WTC11 (cell line): ENCODE measurements around the gene GNL2. TPM values are rescaled to one million over a fixed set of nuclear protein-coding genes. Genes with fewer than 3 reads are reported as not detected.

Experiments used
- ATAC-seq: fragments of 200-7000 bp; cut with Tn5 transposase; 2 replicates; pipeline ENCODE4 v1.10.0; 2021; ENCODE audit warnings: mild to moderate bottlenecking, moderate library complexity
- CTCF ChIA-PET: fragments of 300-600 bp; sonication (Branson Sonifier 250); formaldehyde crosslinking; loops from one replicate; lab custom pipeline; 2021; ENCODE audit warnings: antibody characterized with exemption; lab: Charles Lee
- POLR2A ChIA-PET: fragments of 350-600 bp; sonication (Branson Sonifier 250); formaldehyde crosslinking; loops from one replicate; lab custom pipeline; 2021; ENCODE audit warnings: antibody characterized with exemption; lab: Charles Lee
- DNase-seq: peaks from one replicate; pipeline ENCODE4 v3.0.0; 2021; ENCODE audit warnings: low spot score
- H3K27ac Mint-ChIP-seq: 2 replicates; pipeline ENCODE4 v1.8.0; 2021; ENCODE audit warnings: mixed read lengths
- H3K27me3 Mint-ChIP-seq: 2 replicates; pipeline ENCODE4 v1.8.0; 2021; ENCODE audit warnings: low read depth, mild to moderate bottlenecking, moderate library complexity, mixed read lengths
- H3K36me3 Mint-ChIP-seq: 2 replicates; pipeline ENCODE4 v1.8.0; 2021; ENCODE audit warnings: mixed read lengths
- H3K4me1 Mint-ChIP-seq: 2 replicates; pipeline ENCODE4 v1.8.0; 2022; ENCODE audit warnings: mixed read lengths
- H3K4me3 Mint-ChIP-seq: 2 replicates; pipeline ENCODE4 v1.8.0; 2021; ENCODE audit warnings: mild to moderate bottlenecking, moderate library complexity, mixed read lengths
- H3K9me3 Mint-ChIP-seq: 2 replicates; pipeline ENCODE4 v1.8.0; 2021; ENCODE audit warnings: mixed read lengths
- EMX1 ChIP-seq: fragments of 250-450 bp; sonication (Bioruptor Pico); IDR thresholded peaks from 2 replicates; pipeline ENCODE4 v1.8.0; 2021; ENCODE audit warnings: mild to moderate bottlenecking
- FOXP1 ChIP-seq: sonication (generic); formaldehyde crosslinking; IDR thresholded peaks from 2 replicates; pipeline ENCODE4 v1.8.0; 2022; ENCODE audit warnings: missing genetic modification reagents, mild to moderate bottlenecking, moderate library complexity, borderline replicate concordance
- KAT7 ChIP-seq: sonication (generic); formaldehyde crosslinking; IDR thresholded peaks from 2 replicates; pipeline ENCODE4 v1.8.1; 2023; ENCODE audit warnings: missing genetic modification reagents, mild to moderate bottlenecking, borderline replicate concordance
- NFATC4 ChIP-seq: fragments of 250-450 bp; sonication (Bioruptor Pico); IDR thresholded peaks from 2 replicates; pipeline ENCODE4 v1.9.0; 2021; ENCODE audit warnings: mild to moderate bottlenecking
- NFE2L1 ChIP-seq: sonication (generic); formaldehyde crosslinking; IDR thresholded peaks from 2 replicates; pipeline ENCODE4 v1.8.1; 2023; ENCODE audit warnings: missing genetic modification reagents
- NR1H2 ChIP-seq: sonication (generic); formaldehyde crosslinking; IDR thresholded peaks from 2 replicates; pipeline ENCODE4 v1.9.0; 2021; ENCODE audit warnings: mild to moderate bottlenecking, moderate library complexity, missing genetic modification reagents
- SP1 ChIP-seq: sonication (generic); formaldehyde crosslinking; conservative IDR thresholded peaks from 2 replicates; pipeline ENCODE4 v1.8.1; 2022; ENCODE audit warnings: missing genetic modification reagents
- ZBTB21 ChIP-seq: sonication (generic); formaldehyde crosslinking; IDR thresholded peaks from 2 replicates; pipeline ENCODE4 v1.8.1; 2023; ENCODE audit warnings: mild to moderate bottlenecking, missing genetic modification reagents, borderline replicate concordance
- ZNF121 ChIP-seq: sonication (generic); formaldehyde crosslinking; IDR thresholded peaks from 2 replicates; pipeline ENCODE4 v1.8.0; 2023; ENCODE audit warnings: missing genetic modification reagents
- ZNF138 ChIP-seq: sonication (generic); formaldehyde crosslinking; conservative IDR thresholded peaks from 2 replicates; pipeline ENCODE4 v1.8.1; 2022; ENCODE audit warnings: mild to moderate bottlenecking, moderate library complexity, missing genetic modification reagents
- ZNF263 ChIP-seq: sonication (generic); formaldehyde crosslinking; IDR thresholded peaks from 2 replicates; pipeline ENCODE4 v1.8.1; 2022; ENCODE audit warnings: low read depth, mild to moderate bottlenecking, moderate library complexity, missing genetic modification reagents
- ZNF317 ChIP-seq: sonication (generic); formaldehyde crosslinking; IDR thresholded peaks from 2 replicates; pipeline ENCODE4 v1.8.1; 2023; ENCODE audit warnings: low read depth, mild to moderate bottlenecking, moderate library complexity, missing genetic modification reagents, borderline replicate concordance
- total RNA-seq: library from RNA; stranded (reverse); gene quantifications from 3 replicates; pipeline ENCODE4 v1.2.3, GENCODE V29; 2021
- TF ChIP-seq, protein P1 (sequence below): sonication (generic); formaldehyde crosslinking; IDR thresholded peaks from 2 replicates; pipeline ENCODE4 v1.8.1; 2022; ENCODE audit warnings: mild to moderate bottlenecking, missing genetic modification reagents, moderate library complexity, borderline replicate concordance
- TF ChIP-seq, protein P2 (sequence below): sonication (generic); formaldehyde crosslinking; IDR thresholded peaks from 2 replicates; pipeline ENCODE4 v1.8.1; 2022; ENCODE audit warnings: low read depth, missing genetic modification reagents, borderline replicate concordance
- TF ChIP-seq, protein P3 (sequence below): sonication (generic); formaldehyde crosslinking; IDR thresholded peaks from 2 replicates; pipeline ENCODE4 v1.8.0; 2022; ENCODE audit warnings: mild to moderate bottlenecking, missing genetic modification reagents
- TF ChIP-seq, protein P4 (sequence below): fragments of 250-450 bp; sonication (Bioruptor Pico); IDR thresholded peaks from 2 replicates; pipeline ENCODE4 v1.9.0; 2021; ENCODE audit warnings: mild to moderate bottlenecking, borderline replicate concordance
- TF ChIP-seq, protein P5 (sequence below): sonication (generic); formaldehyde crosslinking; IDR thresholded peaks from 2 replicates; pipeline ENCODE4 v1.8.0; 2022; ENCODE audit warnings: mild to moderate bottlenecking, missing genetic modification reagents
- TF ChIP-seq, protein P6 (sequence below): sonication (generic); formaldehyde crosslinking; IDR thresholded peaks from 2 replicates; pipeline ENCODE4 v1.8.0; 2023; ENCODE audit warnings: missing genetic modification reagents, mild to moderate bottlenecking, borderline replicate concordance

GNL2 gene
- total RNA-seq, 1 experiment from 2014 or later = 92.8 TPM

DNA sequence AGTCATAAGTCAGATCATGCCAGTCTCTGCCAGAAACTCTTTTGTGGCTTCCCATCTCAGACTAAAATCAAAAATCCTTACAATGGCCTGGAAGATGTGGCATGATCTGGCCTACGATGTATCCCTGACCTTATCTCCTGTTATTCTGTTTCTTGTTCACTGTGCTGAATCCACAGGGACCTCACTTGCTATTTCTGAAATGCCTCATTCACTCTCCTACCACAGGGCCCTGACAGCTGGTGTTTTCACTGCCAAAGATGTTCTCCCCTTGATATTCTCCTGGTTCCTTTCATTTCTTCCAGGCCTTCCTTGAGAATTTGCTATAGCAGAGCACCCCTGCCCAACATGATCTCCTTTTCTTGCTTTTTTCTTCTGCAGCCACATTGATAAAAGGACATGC, 37.3 kb downstream of the GNL2 start (continued):
- TF ChIP-seq, protein P1, sequence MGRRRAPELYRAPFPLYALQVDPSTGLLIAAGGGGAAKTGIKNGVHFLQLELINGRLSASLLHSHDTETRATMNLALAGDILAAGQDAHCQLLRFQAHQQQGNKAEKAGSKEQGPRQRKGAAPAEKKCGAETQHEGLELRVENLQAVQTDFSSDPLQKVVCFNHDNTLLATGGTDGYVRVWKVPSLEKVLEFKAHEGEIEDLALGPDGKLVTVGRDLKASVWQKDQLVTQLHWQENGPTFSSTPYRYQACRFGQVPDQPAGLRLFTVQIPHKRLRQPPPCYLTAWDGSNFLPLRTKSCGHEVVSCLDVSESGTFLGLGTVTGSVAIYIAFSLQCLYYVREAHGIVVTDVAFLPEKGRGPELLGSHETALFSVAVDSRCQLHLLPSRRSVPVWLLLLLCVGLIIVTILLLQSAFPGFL (CRISPR knock-in tag) = no peak
- TF ChIP-seq KAT7 = no peak
- no peak for TF ChIP-seq NFE2L1
- TF ChIP-seq NR1H2 (CRISPR knock-in tag) = no peak
- TF ChIP-seq, all 79 proteins: peak for 0

DNA sequence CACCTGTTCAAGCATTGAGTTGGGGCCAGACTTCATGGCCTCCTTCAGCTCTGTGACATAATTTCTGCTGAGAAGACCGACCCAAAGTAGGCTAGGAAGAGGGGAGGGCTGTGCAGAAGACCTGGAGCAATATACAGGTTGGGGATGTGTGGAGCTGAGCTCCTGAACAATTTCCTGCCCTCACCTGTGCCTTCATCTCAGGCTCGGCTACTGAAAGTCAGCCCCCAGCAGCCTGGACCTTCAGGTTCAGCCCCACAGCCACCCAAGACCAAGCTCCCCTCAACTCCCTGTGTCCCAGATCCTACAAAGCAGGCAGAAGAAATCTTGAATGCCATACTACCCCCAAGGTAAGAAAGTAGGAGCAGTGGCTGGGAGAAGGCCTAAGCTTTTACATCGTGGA, 38.3 kb downstream of the GNL2 start:
- no peaks in the 10 kb centered on the region; the same call in 1 of the 2 replicates for H3K27me3 Mint-ChIP-seq
- CTCF ChIA-PET = interaction anchor here (0.9 to 1.8 kb wide), 5 partner anchors 45 to 302 kb away, joined by 3 to 7 read pairs (median 3); partner anchors contain the start of gene CDCA8
- H3K9me3 Mint-ChIP-seq = peaks cover 9% of the 10 kb centered on the region; the same call in 1 of the 2 replicates
- TF ChIP-seq EMX1 (CRISPR knock-in tag) = no peak
- no peak for TF ChIP-seq ZNF317 (CRISPR knock-in tag)
- TF ChIP-seq, protein P2, sequence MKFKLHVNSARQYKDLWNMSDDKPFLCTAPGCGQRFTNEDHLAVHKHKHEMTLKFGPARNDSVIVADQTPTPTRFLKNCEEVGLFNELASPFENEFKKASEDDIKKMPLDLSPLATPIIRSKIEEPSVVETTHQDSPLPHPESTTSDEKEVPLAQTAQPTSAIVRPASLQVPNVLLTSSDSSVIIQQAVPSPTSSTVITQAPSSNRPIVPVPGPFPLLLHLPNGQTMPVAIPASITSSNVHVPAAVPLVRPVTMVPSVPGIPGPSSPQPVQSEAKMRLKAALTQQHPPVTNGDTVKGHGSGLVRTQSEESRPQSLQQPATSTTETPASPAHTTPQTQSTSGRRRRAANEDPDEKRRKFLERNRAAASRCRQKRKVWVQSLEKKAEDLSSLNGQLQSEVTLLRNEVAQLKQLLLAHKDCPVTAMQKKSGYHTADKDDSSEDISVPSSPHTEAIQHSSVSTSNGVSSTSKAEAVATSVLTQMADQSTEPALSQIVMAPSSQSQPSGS (CRISPR knock-in tag) = no peak
- TF ChIP-seq, protein P3, sequence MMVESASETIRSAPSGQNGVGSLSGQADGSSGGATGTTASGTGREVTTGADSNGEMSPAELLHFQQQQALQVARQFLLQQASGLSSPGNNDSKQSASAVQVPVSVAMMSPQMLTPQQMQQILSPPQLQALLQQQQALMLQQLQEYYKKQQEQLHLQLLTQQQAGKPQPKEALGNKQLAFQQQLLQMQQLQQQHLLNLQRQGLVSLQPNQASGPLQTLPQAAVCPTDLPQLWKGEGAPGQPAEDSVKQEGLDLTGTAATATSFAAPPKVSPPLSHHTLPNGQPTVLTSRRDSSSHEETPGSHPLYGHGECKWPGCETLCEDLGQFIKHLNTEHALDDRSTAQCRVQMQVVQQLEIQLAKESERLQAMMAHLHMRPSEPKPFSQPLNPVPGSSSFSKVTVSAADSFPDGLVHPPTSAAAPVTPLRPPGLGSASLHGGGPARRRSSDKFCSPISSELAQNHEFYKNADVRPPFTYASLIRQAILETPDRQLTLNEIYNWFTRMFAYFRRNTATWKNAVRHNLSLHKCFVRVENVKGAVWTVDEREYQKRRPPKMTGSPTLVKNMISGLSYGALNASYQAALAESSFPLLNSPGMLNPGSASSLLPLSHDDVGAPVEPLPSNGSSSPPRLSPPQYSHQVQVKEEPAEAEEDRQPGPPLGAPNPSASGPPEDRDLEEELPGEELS (CRISPR knock-in tag) = no peak
- peaks cover 2% of the 10 kb centered on the region; the same call in 1 of the 2 replicates for H3K36me3 Mint-ChIP-seq
- POLR2A ChIA-PET = interaction anchor here (0.6 kb wide), 1 partner anchor 62 kb away, joined by 5 read pairs; no protein-coding TSS in a partner anchor
- H3K27ac Mint-ChIP-seq = no peak overlapping the region
- H3K4me1 Mint-ChIP-seq = peaks cover 27% of the 10 kb centered on the region
- ATAC-seq (no peak), DNase-seq (no peak)
- peak overlapping the region; percentile 85 for H3K4me3 Mint-ChIP-seq

DNA sequence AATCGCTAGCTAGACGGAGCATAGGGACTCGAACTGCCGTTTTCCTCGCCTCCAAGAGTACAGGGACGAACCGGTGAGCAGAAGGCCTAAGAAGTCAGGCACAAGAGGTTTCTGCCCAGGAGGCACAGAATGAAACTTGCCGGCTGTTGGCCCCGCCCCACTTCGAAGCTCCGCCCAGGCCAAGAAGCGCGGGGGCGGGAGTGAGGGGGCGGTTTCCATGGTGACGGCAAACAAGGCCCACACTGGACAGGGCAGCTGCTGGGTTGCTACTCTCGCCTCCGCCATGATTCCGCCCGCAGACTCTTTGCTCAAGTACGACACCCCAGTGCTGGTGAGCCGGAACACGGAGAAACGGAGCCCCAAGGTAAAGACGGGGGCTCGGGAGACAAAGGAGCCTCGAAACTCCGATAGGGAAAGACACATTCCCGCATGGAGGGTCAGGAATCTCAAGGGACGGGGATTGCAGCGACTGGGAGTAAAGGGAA, 39.0 kb downstream of the GNL2 start, which contains the start of gene DNALI1:
DNALI1 (plus strand) TSS at position 229 of the 485 bp plus-strand sequence; CDS start at position 284, 55 bp downstream.
- H3K4me1 Mint-ChIP-seq = peaks cover 27% of the 10 kb centered on the region
- TF ChIP-seq, protein P4, sequence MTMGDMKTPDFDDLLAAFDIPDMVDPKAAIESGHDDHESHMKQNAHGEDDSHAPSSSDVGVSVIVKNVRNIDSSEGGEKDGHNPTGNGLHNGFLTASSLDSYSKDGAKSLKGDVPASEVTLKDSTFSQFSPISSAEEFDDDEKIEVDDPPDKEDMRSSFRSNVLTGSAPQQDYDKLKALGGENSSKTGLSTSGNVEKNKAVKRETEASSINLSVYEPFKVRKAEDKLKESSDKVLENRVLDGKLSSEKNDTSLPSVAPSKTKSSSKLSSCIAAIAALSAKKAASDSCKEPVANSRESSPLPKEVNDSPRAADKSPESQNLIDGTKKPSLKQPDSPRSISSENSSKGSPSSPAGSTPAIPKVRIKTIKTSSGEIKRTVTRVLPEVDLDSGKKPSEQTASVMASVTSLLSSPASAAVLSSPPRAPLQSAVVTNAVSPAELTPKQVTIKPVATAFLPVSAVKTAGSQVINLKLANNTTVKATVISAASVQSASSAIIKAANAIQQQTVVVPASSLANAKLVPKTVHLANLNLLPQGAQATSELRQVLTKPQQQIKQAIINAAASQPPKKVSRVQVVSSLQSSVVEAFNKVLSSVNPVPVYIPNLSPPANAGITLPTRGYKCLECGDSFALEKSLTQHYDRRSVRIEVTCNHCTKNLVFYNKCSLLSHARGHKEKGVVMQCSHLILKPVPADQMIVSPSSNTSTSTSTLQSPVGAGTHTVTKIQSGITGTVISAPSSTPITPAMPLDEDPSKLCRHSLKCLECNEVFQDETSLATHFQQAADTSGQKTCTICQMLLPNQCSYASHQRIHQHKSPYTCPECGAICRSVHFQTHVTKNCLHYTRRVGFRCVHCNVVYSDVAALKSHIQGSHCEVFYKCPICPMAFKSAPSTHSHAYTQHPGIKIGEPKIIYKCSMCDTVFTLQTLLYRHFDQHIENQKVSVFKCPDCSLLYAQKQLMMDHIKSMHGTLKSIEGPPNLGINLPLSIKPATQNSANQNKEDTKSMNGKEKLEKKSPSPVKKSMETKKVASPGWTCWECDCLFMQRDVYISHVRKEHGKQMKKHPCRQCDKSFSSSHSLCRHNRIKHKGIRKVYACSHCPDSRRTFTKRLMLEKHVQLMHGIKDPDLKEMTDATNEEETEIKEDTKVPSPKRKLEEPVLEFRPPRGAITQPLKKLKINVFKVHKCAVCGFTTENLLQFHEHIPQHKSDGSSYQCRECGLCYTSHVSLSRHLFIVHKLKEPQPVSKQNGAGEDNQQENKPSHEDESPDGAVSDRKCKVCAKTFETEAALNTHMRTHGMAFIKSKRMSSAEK (CRISPR knock-in tag) = 0 out of 2 replicates have a peak, but pooled peaks have one; percentile 39
- TF ChIP-seq NFATC4 (CRISPR knock-in tag) = no peak
- no peak for TF ChIP-seq ZNF138 (CRISPR knock-in tag)
- TF ChIP-seq SP1 (CRISPR knock-in tag) = peak; percentile 69
- TF ChIP-seq FOXP1 (CRISPR knock-in tag) = 0 out of 2 replicates have a peak, but pooled peaks have one; percentile 25
- TF ChIP-seq, protein P5, sequence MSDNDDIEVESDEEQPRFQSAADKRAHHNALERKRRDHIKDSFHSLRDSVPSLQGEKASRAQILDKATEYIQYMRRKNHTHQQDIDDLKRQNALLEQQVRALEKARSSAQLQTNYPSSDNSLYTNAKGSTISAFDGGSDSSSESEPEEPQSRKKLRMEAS (CRISPR knock-in tag) = peak; percentile 78
- TF ChIP-seq, protein P6, sequence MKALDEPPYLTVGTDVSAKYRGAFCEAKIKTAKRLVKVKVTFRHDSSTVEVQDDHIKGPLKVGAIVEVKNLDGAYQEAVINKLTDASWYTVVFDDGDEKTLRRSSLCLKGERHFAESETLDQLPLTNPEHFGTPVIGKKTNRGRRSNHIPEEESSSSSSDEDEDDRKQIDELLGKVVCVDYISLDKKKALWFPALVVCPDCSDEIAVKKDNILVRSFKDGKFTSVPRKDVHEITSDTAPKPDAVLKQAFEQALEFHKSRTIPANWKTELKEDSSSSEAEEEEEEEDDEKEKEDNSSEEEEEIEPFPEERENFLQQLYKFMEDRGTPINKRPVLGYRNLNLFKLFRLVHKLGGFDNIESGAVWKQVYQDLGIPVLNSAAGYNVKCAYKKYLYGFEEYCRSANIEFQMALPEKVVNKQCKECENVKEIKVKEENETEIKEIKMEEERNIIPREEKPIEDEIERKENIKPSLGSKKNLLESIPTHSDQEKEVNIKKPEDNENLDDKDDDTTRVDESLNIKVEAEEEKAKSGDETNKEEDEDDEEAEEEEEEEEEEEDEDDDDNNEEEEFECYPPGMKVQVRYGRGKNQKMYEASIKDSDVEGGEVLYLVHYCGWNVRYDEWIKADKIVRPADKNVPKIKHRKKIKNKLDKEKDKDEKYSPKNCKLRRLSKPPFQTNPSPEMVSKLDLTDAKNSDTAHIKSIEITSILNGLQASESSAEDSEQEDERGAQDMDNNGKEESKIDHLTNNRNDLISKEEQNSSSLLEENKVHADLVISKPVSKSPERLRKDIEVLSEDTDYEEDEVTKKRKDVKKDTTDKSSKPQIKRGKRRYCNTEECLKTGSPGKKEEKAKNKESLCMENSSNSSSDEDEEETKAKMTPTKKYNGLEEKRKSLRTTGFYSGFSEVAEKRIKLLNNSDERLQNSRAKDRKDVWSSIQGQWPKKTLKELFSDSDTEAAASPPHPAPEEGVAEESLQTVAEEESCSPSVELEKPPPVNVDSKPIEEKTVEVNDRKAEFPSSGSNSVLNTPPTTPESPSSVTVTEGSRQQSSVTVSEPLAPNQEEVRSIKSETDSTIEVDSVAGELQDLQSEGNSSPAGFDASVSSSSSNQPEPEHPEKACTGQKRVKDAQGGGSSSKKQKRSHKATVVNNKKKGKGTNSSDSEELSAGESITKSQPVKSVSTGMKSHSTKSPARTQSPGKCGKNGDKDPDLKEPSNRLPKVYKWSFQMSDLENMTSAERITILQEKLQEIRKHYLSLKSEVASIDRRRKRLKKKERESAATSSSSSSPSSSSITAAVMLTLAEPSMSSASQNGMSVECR (CRISPR knock-in tag) = 0 out of 2 replicates have a peak, but pooled peaks have one; percentile 28
- no peak for TF ChIP-seq ZNF263 (CRISPR knock-in tag)
- no peak for TF ChIP-seq ZBTB21 (CRISPR knock-in tag)
- peak; percentile 91 for TF ChIP-seq ZNF121 (CRISPR knock-in tag)
- ChIA-PET POLR2A (interaction anchor here (0.6 to 1.0 kb wide), 3 partner anchors 22 to 61 kb away, joined by 3 to 5 read pairs (median 3); partner anchors contain the start of gene MEAF6), CTCF (interaction anchor here (0.9 to 1.8 kb wide), 6 partner anchors 42 to 303 kb away, joined by 3 to 7 read pairs (median 4); partner anchors contain the start of genes CDCA8 and MEAF6)
- peak within 1 kb of the TSS; percentile 89 for H3K27ac Mint-ChIP-seq
- peak within 1 kb of the TSS; percentile 85 for H3K4me3 Mint-ChIP-seq
- peaks cover 8% of the 10 kb centered on the region for H3K36me3 Mint-ChIP-seq
- H3K27me3 Mint-ChIP-seq = no peaks in the 10 kb centered on the region; the same call in 1 of the 2 replicates
- DNase-seq (peak; percentile 96), ATAC-seq (peak; percentile 93)
- peaks cover 9% of the 10 kb centered on the region; the same call in 1 of the 2 replicates for H3K9me3 Mint-ChIP-seq
